OCI-M1 (cell line): ENCODE results near the gene DHH.

ENCODE experiments used
- DNase-seq: peaks from one replicate; lab custom pipeline; 2025; lab: John Stamatoyannopoulos, UW

DHH gene

GRCh38 chr12:49109641-49110463, 15.3 kb upstream of the DHH start:
- DNase-seq, result peak; percentile 49

- DNase-seq, result peak; percentile 89
Observed at GRCh38 chr12:49108958-49109404, 14.4 kb upstream of the DHH start.

- no peak for DNase-seq
Observed at GRCh38 chr12:49105504-49106084, 11.0 kb upstream of the DHH start.

- DNase-seq, result no peak
Observed at GRCh38 chr12:49104822-49105221, 10.2 kb upstream of the DHH start.

- no peak for DNase-seq
Observed at GRCh38 chr12:49100380-49100779, 5.8 kb upstream of the DHH start.

- no peak for DNase-seq
Observed at GRCh38 chr12:49098703-49099102, 4.1 kb upstream of the DHH start.

- DNase-seq, result peak; percentile 82
Observed at GRCh38 chr12:49098035-49098451, 3.4 kb upstream of the DHH start.

- no peak for DNase-seq
Observed at GRCh38 chr12:49097381-49097780, 2.8 kb upstream of the DHH start.

GRCh38 chr12:49094975-49095365, 369 bp upstream of the DHH start:
- DNase-seq, result no peak

GRCh38 chr12:49093792-49094159, 825 bp downstream of the DHH start:
- DNase-seq, result peak; percentile 36

GRCh38 chr12:49092816-49093406, 1.7 kb downstream of the DHH start:
- peak; percentile 60 for DNase-seq

- peak; percentile 97 for DNase-seq
Observed at GRCh38 chr12:49092086-49092815, 2.4 kb downstream of the DHH start.

GRCh38 chr12:49091836-49092085, 2.8 kb downstream of the DHH start:
- DNase-seq, result no peak

GRCh38 chr12:49091056-49091835, 3.4 kb downstream of the DHH start:
- no peak for DNase-seq

- DNase-seq, result peak; percentile 94
Observed at GRCh38 chr12:49089821-49090773, 4.5 kb downstream of the DHH start.

GRCh38 chr12:49088932-49089330, 5.7 kb downstream of the DHH start:
- no peak for DNase-seq

GRCh38 chr12:49088150-49088931, 6.3 kb downstream of the DHH start:
- DNase-seq, result peak; percentile 92

GRCh38 chr12:49086116-49086515, 8.5 kb downstream of the DHH start:
- DNase-seq, result no peak

GRCh38 chr12:49084438-49084837, 10.2 kb downstream of the DHH start:
- DNase-seq, result no peak

GRCh38 chr12:49079793-49080192, 14.8 kb downstream of the DHH start:
- no peak for DNase-seq
